ENCODE measurements around the gene PFKFB2.

DNA sequence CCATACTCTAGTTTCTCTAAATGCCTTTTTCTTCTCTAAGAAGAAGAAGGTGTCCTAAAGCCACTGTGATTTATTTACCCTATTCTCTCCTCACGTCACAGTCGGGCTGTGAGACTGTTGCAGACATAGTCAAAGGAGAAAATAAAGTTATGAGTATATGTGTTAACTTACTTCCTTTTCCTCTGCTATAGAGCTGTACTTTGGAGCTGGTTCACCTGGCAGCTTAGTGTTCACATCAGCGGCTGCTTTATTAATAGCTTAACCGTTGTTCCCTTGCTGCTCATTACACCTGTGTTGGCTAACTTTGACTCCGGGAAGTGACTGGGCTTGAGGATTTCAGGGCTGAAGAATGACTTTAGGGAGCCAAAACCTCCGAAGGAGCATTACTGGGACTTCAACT is 3.6 kb downstream of the PFKFB2 start:
- TF ChIP-seq CTCF (IDR thresholded peaks at IDR 0.05; ENCODE audit: low read depth, low read length), result no peak
- TF ChIP-seq EZH2phosphoT487 (IDR thresholded peaks at IDR 0.05; ENCODE audit: low read depth), result no peak

Data from OCI-LY3 (cell line).